ENCODE measurements around the gene HS3ST2.
A peak's percentile ranks its signal among the peaks of the same experiment; 100 is the strongest.
"Not testable (repeated sequence)": the region's sequence is repeated elsewhere in the genome, so short reads cannot be mapped to it uniquely, and the experiment has no call there.

Gene HS3ST2

DNA sequence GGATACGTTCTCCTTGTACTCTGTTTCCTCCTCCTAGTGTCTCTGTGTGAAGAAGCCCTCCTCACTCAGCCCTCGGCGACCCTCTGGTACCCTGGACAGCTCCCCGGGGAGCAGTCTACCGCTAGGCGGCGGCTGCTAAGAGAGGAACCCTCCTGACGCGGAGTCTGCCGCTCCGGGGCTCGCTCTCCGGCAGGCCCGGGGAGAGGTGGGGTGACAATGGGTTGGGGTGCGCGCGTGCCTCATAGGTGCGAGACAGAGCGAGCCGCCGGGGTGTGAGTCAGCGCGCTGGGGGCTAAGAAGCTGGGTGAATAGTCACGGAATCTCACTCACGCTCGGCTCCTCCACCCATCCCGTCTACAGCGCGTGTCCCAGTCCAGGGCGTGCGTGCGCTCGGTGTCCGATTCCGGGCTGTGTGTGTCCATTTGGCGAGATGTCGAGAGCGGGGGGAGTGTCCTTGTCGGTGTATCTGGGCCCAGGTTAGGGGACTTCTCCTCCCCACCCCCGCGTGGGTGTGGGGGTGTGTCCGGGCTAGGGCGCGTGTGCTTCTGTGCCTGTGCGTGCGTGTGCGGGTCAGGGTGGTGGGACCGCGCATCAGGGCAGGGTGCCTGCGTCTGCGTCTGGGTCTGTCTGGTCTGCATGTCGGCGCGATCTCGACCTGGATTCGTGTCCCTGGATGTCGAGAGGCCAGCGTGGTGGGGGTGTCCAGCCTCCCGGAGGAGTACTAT, 577 bp upstream of the HS3ST2 start:
- DNase-seq = peak in 30 of 56 donors; percentile 2 to 77 (median 22)

DNA sequence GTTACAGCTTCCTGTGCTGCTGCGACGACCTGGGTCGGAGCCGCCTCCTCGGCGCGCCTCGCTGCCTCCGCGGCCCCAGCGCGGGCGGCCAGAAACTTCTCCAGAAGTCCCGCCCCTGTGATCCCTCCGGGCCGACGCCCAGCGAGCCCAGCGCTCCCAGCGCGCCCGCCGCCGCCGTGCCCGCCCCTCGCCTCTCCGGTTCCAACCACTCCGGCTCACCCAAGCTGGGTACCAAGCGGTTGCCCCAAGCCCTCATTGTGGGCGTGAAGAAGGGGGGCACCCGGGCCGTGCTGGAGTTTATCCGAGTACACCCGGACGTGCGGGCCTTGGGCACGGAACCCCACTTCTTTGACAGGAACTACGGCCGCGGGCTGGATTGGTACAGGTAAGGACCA, 746 bp downstream of the HS3ST2 start:
- DNase-seq = peak in 2 of 56 donors; percentile 1 to 12

DNA sequence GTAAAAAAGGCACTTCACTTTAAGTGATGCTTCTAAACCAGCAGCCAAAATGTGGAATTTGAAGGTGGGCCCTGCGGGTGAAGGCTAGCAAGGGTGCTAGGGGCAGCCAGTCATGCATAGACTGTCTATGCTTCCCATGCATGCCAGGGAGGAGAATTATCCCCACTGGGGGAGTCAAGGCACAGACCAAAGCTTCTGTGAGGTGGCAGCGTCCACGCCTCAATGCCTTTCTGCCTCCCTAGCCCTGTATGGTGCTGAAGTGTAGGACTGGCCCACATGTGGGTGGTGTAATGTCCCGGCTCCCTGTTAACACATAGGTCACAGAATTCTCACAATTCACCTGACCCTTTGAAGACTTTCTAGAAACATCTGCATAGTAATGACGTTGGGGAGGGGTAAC, 1.9 kb downstream of the HS3ST2 start:
- DNase-seq = no peak

DNA sequence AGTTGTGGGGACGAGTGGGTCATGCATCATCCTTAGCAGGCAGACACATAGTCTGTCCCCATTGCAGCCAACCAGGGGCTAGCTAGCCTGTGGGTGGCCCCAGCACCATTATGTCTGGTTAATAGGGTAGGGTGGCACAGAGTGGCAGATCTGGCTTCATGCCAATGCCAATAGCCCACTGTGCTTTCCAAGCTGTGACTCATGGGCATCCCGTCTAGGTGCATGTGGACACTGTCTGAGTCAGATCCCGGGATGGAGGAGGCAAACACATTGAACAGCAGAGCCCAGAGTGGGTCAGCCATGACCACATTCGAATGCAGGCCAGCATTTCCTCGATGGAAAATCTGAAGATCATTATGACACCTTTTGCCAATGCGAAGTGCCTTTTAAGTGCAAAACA, 2.5 kb downstream of the HS3ST2 start:
- DNase-seq = peak in 1 of 56 donors; percentile 13

DNA sequence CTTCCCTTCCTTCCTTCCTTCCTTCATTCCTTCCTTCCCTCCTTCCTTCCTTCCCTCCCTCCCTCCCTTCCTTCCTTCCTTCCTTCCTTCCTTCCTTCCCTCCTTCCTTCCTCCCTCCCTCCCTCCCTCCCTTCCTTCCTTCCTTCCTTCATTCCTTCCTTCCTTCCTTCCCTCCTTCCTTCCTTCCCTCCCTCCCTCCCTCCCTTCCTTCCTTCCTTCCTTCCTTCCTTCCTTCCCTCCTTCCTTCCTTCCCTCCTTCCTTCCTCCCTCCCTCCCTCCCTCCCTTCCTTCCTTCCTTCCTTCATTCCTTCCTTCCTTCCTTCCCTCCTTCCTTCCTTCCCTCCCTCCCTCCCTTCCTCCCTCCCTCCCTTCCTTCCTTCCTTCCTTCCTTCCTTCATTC, 4.8 kb downstream of the HS3ST2 start:
- not testable (repeated sequence) for DNase-seq

DNA sequence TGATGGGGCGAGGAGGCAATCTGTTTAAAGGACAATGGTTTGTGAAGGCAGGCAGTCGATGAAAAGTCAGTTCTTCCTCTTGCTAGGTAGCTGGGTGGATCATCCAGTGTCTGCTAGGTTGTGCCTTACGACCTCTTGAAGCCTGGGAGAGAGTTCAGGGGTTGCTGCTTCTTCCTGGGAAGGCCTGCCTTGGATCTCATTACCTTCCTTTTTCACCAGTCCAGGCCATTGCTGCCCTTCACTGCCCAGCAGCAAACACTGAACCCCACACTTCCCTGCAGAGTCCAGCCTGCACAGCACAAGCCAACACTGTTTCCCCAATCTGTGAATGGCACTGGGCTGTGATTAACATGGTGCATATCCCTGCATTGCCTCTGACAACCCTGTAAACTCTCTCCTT, 24.7 kb downstream of the HS3ST2 start:
- DNase-seq = no peak

DNA sequence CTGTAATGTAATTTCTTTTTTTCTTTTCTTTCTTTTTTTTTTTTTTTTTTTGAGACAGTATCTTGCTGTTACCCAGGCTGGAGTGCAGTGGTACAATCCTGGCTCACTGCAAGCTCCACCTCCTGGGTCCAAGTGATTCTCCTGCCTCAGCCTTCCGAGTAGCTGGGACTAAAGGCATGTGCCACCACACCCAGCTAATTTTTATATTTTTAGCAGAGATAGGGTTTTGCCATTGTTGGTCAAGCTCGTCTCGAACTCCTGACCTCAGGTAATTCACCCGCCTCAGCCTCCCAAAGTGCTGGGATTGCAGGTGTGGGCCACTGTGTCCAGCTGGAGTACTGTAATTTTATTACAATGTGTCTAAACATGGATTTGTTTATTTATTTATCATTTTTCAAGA, 28.1 kb downstream of the HS3ST2 start:
- DNase-seq = not testable (repeated sequence)

DNA sequence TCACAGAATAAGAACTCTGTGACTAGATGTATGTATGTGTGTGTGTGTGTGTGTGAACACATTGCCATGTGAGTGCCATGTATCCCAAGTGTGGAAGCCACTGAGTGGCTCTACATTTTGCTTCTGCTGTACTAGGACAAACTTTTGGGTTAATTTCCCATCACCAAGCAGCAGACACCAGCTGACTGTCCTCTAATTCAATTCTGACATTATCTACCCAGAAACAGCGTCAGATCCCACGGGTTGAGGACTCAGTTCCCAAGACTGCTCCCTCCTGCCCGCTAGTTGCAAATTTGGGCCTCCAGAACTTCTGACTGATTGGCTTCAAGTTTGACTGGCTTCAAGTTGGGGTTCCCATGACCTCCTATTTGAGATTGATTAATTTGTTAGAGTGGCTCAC, 29.2 kb downstream of the HS3ST2 start:
- no peak for DNase-seq

DNA sequence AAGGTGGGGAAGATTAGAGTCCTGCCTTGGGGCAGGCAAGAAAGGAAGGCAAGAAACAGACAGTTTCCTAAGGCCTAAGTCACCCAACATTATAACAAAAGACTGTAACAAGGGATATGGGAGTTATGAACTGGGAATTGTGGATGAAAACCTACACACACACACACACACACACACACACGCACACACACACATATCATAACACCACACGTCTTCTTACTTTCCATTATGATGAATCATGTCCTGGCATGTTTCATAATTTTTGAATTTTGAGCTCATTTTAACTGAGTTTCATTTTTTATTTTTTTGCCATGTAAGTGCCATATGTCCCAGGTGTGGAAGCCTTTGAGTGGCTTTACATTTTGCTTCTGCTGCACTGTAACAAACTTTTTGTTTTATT, 29.9 kb downstream of the HS3ST2 start:
- DNase-seq = no peak

DNA sequence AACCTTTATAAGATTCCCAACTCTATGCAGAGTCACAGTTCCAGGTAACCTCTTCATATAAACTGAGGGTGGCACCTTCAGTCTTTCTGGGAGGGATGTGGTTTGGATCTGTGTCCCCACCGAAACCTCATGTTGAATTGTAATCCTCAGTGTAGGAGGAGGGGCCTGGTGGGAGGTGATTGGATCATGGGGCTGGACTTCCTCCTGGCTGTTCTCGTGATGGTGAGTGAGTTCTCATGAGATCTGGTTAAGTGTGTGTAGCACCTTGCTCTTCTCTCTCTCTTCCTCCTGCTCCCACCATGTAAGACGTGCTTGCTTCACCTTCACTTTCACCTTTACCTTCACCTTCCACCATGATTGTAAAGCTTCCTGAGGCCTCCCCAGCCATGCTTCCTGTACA, 30.5 kb downstream of the HS3ST2 start:
- no peak for DNase-seq

DNA sequence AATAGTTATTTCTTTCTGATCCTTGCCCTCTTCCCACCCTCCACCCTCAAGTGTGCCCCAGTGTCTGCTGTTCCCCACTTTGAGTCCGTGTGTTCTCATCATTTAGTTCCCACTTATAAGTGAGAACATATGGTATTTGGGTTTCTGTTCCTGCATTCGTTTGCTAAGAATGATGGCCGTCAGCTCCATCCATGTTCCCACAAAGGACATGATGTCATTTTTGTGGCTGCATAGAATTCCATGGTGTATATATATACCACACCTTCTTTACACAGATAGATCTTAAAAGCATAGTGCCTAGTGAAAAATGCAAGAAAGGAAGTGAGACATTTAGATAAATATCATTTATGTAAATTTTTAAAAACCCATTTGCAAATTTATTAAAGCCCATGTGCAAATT, 33.1 kb downstream of the HS3ST2 start:
- DNase-seq = no peak

DNA sequence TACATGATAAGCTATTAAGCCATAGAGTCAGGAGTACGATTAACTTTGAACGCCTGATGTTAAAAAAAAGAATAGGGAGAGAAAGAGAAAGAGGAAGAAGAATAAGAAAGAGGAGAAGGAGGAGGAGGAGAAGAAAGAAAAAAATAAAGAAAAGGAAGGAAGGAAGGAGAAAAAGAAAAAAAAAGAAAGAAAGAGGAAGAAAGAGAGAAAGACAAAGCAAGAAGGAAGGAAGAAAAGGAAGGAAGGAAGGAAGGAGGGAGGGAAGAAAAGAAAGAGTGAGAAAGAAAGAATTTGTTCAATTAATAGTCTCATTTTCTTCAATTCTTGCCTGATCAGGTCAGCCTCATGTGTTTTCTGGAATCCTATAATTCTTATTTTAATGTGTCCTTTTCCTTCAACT, 33.7 kb downstream of the HS3ST2 start:
- DNase-seq = no peak

DNA sequence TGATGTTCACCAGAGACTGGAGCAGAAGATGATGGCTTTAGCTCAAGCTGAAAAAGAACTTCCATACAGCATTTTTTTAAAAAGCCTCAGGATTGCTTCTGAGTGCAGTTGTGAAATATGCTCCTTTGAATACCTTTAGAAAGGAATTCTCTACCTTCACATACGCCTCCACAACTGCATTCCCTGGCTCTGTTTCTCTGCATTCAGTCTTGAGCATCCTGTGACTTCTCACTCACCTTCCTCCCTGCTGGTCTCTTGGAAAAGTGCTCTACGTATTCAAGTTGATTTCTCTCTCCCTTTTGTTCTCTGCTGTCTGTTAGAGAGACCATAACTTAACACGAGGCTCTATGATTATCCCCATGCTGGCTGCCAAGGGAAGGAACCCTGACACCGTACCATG, 34.5 kb downstream of the HS3ST2 start:
- DNase-seq = no peak

DNA sequence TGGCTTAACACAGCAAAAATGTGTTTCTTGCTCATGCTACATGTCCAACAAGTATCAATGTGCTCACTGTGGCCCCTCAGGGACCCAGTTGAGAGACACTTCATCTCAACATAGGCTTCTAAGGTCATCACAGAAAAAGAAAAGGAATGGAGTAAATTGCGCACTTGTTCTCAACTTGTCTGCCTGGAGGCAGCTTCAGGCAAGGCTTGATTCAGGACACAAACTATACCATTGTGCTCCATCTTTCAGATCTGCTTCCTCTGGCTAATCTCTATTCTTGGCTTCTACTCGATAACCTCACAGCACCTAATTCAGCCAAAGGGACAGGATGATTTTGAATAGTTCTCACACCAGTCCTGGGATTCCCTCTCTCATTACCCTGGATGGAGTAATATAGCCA, 35.6 kb downstream of the HS3ST2 start:
- no peak for DNase-seq

DNA sequence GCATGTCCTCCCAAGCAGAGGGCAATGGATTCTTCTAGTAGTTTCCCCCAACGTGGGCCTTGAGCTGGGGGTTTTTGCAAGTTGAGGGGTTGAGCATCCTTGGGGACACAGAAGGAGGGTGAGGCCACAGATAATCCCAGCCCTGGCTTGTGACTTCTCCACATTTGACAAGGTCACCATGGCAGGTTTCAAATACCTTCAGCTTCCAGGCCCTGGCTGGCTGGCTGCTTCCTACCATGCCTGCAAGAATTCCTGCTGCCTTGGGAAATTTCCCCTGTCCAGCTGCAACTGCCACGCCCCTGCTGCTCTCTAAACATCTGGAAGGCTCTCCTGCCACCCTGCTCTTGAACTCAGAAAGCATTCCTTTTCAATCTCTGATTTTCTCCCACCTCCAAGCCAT, 41.3 kb downstream of the HS3ST2 start:
- DNase-seq = no peak

DNA sequence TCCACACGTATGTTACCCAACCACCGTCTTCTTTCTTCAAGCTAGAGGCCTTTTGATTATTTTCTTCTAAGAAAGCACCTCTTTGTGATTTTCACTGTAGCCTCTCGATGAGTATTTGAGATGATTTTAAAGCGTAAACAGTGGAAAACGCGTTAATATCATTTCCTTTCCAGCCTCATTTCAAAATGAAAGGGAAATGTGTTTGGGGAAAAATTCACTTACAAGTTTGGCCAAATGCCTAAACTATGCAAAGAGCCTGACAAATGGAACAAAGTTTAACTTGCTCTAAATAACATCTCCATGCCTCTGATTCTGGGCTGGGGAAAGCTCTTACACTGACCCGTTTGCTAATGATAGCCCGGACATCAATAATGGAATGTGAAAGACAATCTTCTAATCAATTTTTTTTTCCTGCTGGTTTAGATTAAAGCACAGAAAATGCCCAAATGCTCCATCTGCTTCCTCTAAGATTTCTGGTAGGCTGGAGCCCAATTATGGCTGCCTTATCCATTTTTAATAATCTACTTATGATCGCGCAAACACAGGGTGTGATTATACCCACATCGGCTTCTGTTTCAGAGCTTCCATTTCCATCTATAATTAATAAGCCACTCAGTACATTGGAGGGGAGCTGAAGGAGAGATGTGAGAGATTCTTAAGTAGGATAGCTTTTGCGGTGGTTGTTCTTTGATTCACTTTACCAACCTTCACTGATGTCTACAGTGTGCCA, 43.5 kb downstream of the HS3ST2 start:
- no peak for DNase-seq

DNA sequence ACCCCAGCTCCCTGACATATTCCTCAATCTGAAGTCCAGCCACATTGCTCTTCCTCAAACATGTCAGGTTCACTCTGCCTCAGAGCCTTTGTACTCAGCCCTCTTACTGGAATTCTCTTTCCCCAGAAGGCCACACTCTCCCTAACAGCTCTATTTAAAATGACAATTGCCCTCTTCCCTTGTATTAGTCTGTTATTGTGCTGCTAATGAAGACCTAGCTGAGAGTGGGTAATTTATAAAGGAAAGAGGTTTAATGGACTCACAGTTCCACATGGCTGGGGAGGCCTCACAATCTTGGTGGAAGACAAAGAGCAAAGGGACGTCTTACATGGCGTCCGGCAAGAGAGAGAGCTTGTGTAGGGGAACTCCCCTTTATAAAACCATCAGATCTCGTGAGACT, 46.0 kb downstream of the HS3ST2 start:
- DNase-seq = no peak

DNA sequence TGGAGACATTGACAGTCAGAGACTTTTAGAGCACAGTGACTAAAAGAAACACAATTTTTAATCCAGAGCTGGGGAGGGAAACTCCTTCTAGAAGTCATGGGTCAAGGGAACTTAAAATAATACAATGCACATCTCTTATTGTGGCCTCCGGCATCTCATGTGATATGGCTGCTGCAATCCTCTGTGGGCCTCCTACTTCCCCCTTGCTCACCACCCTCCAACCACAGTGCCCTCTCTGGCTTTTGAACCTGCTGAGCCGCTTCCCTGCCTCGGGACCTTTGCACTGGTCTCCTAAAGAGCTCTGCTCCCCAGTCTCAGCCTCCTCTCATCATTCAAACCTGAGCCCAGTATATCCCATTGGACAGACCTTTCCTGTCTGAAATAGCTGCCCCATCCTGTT, 47.6 kb downstream of the HS3ST2 start:
- DNase-seq = no peak

DNA sequence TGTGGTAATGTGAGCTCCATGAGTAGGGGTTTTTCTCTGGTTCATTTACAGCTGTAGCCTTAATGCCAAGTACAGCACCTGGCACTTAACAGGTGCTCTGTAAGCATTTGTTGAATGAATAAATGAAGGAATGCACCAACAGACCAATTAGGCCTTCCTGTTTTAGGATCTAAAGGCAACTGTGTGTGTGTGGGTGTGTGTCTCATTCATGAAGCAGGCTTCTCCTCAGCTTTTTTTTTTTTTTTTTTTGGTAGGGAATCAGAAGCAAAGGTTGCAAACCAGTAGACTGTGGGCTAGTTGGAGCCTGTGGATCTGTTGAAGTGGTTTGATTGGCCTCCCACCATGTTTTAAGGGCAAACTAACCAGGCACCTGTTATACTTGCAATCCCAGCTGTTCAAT, 48.1 kb downstream of the HS3ST2 start:
- DNase-seq = no peak

DNA sequence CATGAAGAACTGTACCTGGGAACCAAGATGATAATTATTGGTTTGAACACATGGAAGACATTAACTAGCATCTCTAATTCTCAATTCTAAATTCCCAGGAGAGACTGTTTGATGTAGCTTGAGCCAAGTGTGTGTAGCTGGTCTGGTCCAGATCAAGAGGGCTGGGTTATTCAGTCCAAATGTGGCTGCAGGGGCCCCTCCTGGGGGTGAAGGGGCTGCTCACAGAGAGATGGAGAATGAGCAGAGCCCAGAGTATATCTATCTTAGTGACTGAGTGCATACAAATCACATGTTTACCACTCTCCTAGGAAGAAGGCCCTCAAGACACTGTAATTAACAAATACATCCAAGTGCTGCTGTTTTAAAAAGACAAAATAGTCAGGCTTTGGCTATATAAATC, 50.4 kb downstream of the HS3ST2 start:
- no peak for DNase-seq

DNA sequence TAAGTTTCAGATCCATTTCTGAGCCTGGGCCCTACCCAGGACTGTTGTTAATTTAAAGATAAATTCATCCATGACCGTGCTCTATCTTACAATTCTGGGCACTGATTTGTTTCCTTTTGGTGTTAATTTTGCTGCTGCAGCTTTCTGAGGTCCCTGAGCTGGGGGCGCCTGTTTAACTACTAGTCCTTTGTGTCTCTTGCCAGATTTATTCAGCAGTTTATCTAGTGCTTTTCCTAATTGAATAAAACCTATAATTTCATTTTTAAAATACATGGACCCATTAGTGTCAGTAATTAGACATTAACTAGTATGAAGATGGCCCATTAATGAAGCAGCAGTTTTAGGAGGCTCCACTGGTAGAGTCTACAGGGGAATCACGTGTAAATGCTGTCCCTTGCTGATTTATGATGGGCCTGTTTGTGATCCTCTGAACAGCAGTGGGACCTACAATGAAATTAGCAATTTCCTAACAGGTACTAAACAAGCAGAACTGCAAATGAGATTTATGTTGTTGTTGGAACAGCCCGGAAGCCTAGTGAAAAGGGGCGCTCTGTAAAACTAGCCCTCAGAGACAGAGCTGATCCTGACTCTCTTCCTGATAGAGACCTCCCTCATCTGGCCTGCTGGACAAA, 54.7 kb downstream of the HS3ST2 start:
- no peak for DNase-seq

DNA sequence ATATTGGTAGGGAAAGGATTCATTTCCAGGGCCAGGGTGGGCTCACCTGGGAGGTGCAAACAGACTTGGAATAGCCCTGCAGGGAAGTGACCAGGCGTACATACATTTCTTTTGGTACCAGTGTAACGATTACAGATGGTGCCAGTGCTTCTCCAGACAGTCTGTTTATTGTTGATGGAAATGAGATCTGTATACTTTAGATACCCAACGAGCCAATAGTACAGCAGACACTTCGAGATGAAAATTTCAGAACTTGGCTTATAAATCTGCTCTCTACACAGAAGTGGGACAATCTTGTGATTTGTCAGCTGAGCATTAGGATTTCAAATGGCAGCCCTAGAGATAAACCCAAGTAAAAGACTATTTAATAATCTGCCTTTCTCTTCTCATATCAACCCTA, 57.9 kb downstream of the HS3ST2 start:
- no peak for DNase-seq

DNA sequence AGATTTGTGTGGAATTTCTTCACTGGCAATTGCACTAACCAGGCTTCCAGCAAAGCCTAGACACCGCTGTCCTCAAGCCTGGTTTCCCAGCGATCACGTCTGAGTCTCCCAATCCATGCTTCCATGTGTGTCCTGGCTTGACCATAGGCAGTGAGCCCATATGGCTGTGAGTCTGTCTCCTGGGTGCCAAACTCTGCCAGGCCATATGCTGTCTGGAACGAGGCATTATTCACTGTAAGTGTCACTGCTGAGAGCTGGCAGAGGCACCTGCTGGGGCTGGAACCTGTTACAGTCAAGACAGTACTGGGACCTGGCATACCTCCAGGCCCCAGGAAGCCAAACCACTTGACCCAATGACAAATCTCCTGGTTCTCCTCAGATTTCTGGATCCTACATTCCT, 60.4 kb downstream of the HS3ST2 start:
- no peak for DNase-seq

Data from nucleus accumbens (tissue), 56 donors.